Measurements from ENCODE around the gene CERCAM.
A peak's percentile ranks its signal among the peaks of the same experiment; 100 is the strongest.
"Not testable (repeated sequence)": the region's sequence is repeated elsewhere in the genome, so short reads cannot be mapped to it uniquely, and the experiment has no call there.

The CERCAM gene

GRCh38 chr9:128392302-128393144 lies 28.1 kb upstream of the CERCAM start:
- no peak for DNase-seq (ENCODE audit: low read depth in 4 of 4, low spot score in 1 of 4)

GRCh38 chr9:128393145-128393775 lies 27.4 kb upstream of the CERCAM start:
- DNase-seq (ENCODE audit: low read depth in 4 of 4, low spot score in 1 of 4), result no peak

- DNase-seq (ENCODE audit: low read depth in 4 of 4, low spot score in 1 of 4), result no peak
Measured at GRCh38 chr9:128393970-128394369, 26.7 kb upstream of the CERCAM start.

- no peak for DNase-seq (ENCODE audit: low read depth in 4 of 4, low spot score in 1 of 4)
Measured at GRCh38 chr9:128394379-128395168, 26.1 kb upstream of the CERCAM start.

GRCh38 chr9:128396970-128397613 lies 23.6 kb upstream of the CERCAM start:
- no peak for DNase-seq (ENCODE audit: low read depth in 4 of 4, low spot score in 1 of 4)

- no peak for DNase-seq (ENCODE audit: low read depth in 4 of 4, low spot score in 1 of 4)
Measured at GRCh38 chr9:128397831-128398230, 22.8 kb upstream of the CERCAM start.

GRCh38 chr9:128399861-128400260 lies 20.8 kb upstream of the CERCAM start:
- no peak for DNase-seq (ENCODE audit: low read depth in 4 of 4, low spot score in 1 of 4)

GRCh38 chr9:128404560-128404959 lies 16.1 kb upstream of the CERCAM start:
- no peak for DNase-seq (ENCODE audit: low read depth in 4 of 4, low spot score in 1 of 4)

- no peak for DNase-seq (ENCODE audit: low read depth in 4 of 4, low spot score in 1 of 4)
Measured at GRCh38 chr9:128405077-128405779, 15.4 kb upstream of the CERCAM start.

GRCh38 chr9:128405780-128406171 lies 14.9 kb upstream of the CERCAM start:
- DNase-seq (ENCODE audit: low read depth in 4 of 4, low spot score in 1 of 4), result no peak

- no peak for DNase-seq (ENCODE audit: low read depth in 4 of 4, low spot score in 1 of 4)
Measured at GRCh38 chr9:128406848-128407391, 13.7 kb upstream of the CERCAM start.

- DNase-seq (ENCODE audit: low read depth in 4 of 4, low spot score in 1 of 4), result no peak
Measured at GRCh38 chr9:128408963-128409431, 11.7 kb upstream of the CERCAM start.

GRCh38 chr9:128409450-128409849 lies 11.2 kb upstream of the CERCAM start:
- DNase-seq (ENCODE audit: low read depth in 4 of 4, low spot score in 1 of 4), result no peak

- DNase-seq (ENCODE audit: low read depth in 4 of 4, low spot score in 1 of 4), result no peak
Measured at GRCh38 chr9:128409978-128410377, 10.7 kb upstream of the CERCAM start.

- no peak for DNase-seq (ENCODE audit: low read depth in 4 of 4, low spot score in 1 of 4)
Measured at GRCh38 chr9:128411364-128412119, 9.1 kb upstream of the CERCAM start.

- DNase-seq (ENCODE audit: low read depth in 4 of 4, low spot score in 1 of 4), result peak in 3 of 4 experiments; percentile 18 to 30 (median 27)
Measured at GRCh38 chr9:128412120-128412790, 8.4 kb upstream of the CERCAM start.

- not testable (repeated sequence) for DNase-seq (ENCODE audit: low read depth in 4 of 4, low spot score in 1 of 4)
Measured at GRCh38 chr9:128413728-128414127, 6.9 kb upstream of the CERCAM start.

- no peak for DNase-seq (ENCODE audit: low read depth in 4 of 4, low spot score in 1 of 4)
Measured at GRCh38 chr9:128414461-128414860, 6.2 kb upstream of the CERCAM start.

GRCh38 chr9:128415281-128415680 lies 5.4 kb upstream of the CERCAM start:
- no peak for DNase-seq (ENCODE audit: low read depth in 4 of 4, low spot score in 1 of 4)

Data from stimulated activated CD4-positive, alpha-beta T cell treated with anti-CD3 and anti-CD28 coated beads, Interleukin-1b, Interleukin-23, amount 100 ng/mL, for 24 hours (primary cell).